B cell (primary cell): ENCODE data around the gene TP53TG5. TPM values are rescaled to one million over a fixed set of nuclear protein-coding genes. Genes with fewer than 3 reads are reported as not detected.

ENCODE experiments used
- ATAC-seq: fragments of 200-7000 bp; cut with Tn5 transposase; one replicate; pipeline ENCODE4 v1.10.0; 2021; ENCODE audit warnings: low read depth, mild to moderate bottlenecking, moderate number of reproducible peaks, moderate library complexity
- CTCF ChIA-PET: fragments of 350-600 bp; sonication (Branson Sonifier 250); formaldehyde crosslinking; loops from one replicate; lab custom pipeline; 2021; ENCODE audit warnings: antibody characterized with exemption, inconsistent platforms; lab: Charles Lee
- POLR2A ChIA-PET: fragments of 350-600 bp; sonication (Branson Sonifier 250); formaldehyde crosslinking; loops from one replicate; lab custom pipeline; 2021; ENCODE audit warnings: antibody characterized with exemption; lab: Charles Lee
- DNase-seq: peaks from one replicate; pipeline ENCODE4 v3.0.0; 2013
- H2AFZ ChIP-seq: 2 replicates; pipeline ENCODE4 v1.6.1; 2012; ENCODE audit warnings: mild to moderate bottlenecking, low read depth, low read length; ENCODE audit not compliant: insufficient read depth, poor library complexity, severe bottlenecking
- H3K27ac ChIP-seq, 2 donors: 1 replicate in 1 of 2; 2 replicates in 1 of 2; pipeline ENCODE4 v1.5.1; 2012 to 2013; ENCODE audit warnings: low read length in 2 of 2, mild to moderate bottlenecking in 2 of 2, moderate library complexity in 1 of 2
- H3K27me3 ChIP-seq, 4 experiments: fragments of 200-600 bp in 1 of 4; sonication (generic) in 1 of 4; replicated peaks in 1 of 4; 1 replicate in 2 of 4; 2 replicates in 2 of 4; pipeline versions ENCODE4 v1.6.1 to v1.7.0; 2013 to 2016; ENCODE audit warnings: low read length in 3 of 4, mild to moderate bottlenecking in 2 of 4, mixed read lengths in 1 of 4, moderate library complexity in 1 of 4; ENCODE audit not compliant: insufficient read depth in 4 of 4, control insufficient read depth in 3 of 4; ENCODE audit errors: control extremely low read depth in 1 of 4
- H3K36me3 ChIP-seq, 2 experiments: replicated peaks in 1 of 2; 1 replicate in 1 of 2; 2 replicates in 1 of 2; pipeline versions ENCODE4 v1.6.1 to v1.7.1; 2013; ENCODE audit warnings: low read length in 1 of 2; ENCODE audit not compliant: insufficient read depth in 2 of 2, control insufficient read depth in 1 of 2; ENCODE audit errors: control extremely low read depth in 1 of 2, extremely low read depth in 1 of 2
- H3K4me1 ChIP-seq, 2 donors: fragments of 200-600 bp in 1 of 2; sonication (generic) in 1 of 2; 1 replicate in 1 of 2; 2 replicates in 1 of 2; pipeline versions ENCODE4 v1.5.1 to v1.6.1; 2013 to 2017; ENCODE audit warnings: low read length in 2 of 2; ENCODE audit not compliant: control insufficient read depth in 2 of 2, insufficient read depth in 2 of 2
- H3K4me2 ChIP-seq: replicated peaks from 2 replicates; pipeline ENCODE3; 2012; ENCODE audit warnings: mild to moderate bottlenecking, low read depth, low read length; ENCODE audit not compliant: poor library complexity, severe bottlenecking
- H3K4me3 ChIP-seq, 5 experiments: fragments of 200-600 bp in 1 of 5; sonication (generic) in 1 of 5; 1 replicate in 3 of 5; 2 replicates in 2 of 5; pipeline versions ENCODE4 v1.5.1 to v1.7.0; 2011 to 2016; ENCODE audit warnings: low read length in 4 of 5, mild to moderate bottlenecking in 4 of 5, low read depth in 2 of 5, control low read depth in 1 of 5, moderate library complexity in 1 of 5; ENCODE audit not compliant: insufficient read depth in 1 of 5; ENCODE audit errors: control extremely low read depth in 1 of 5, extremely low read depth in 1 of 5
- H3K79me2 ChIP-seq: fragments of 200-600 bp; sonication (generic); one replicate; pipeline ENCODE4 v1.6.0; 2016; ENCODE audit warnings: low read length; ENCODE audit not compliant: control insufficient read depth, insufficient read depth
- H3K9ac ChIP-seq: fragments of 200-600 bp; sonication (generic); 2 replicates; pipeline ENCODE4 v1.6.1; 2017; ENCODE audit warnings: mild to moderate bottlenecking, low read length, moderate library complexity
- H3K9me3 ChIP-seq, 3 donors: one replicate each; pipeline versions ENCODE4 v1.6.1 to v1.7.1; 2013; ENCODE audit warnings: low read length in 2 of 3; ENCODE audit not compliant: control insufficient read depth in 2 of 3, insufficient read depth in 1 of 3; ENCODE audit errors: control extremely low read depth in 1 of 3
- H4K20me1 ChIP-seq: 2 replicates; pipeline ENCODE4 v1.6.0; 2012; ENCODE audit warnings: mild to moderate bottlenecking, low read length; ENCODE audit not compliant: insufficient read depth, control insufficient read depth, poor library complexity, severe bottlenecking
- H3K27ac Mint-ChIP-seq: one replicate; pipeline ENCODE4 v1.8.0; 2021; ENCODE audit warnings: mixed read lengths
- H3K27me3 Mint-ChIP-seq: one replicate; pipeline ENCODE4 v1.8.0; 2021; ENCODE audit warnings: mixed read lengths
- H3K4me1 Mint-ChIP-seq: one replicate; pipeline ENCODE4 v1.8.0; 2021; ENCODE audit warnings: mixed read lengths
- H3K4me3 Mint-ChIP-seq: one replicate; pipeline ENCODE4 v1.8.0; 2021; ENCODE audit warnings: mixed read lengths
- H3K9me3 Mint-ChIP-seq: one replicate; pipeline ENCODE4 v1.8.0; 2022; ENCODE audit warnings: mixed read lengths; ENCODE audit not compliant: insufficient read depth
- CTCF ChIP-seq: fragments of 200-600 bp; IDR thresholded peaks from one replicate; pipeline ENCODE4 v1.8.0; 2022; ENCODE audit warnings: antibody characterized with exemption, mild to moderate bottlenecking
- EZH2 ChIP-seq: IDR thresholded peaks from 2 replicates; pipeline ENCODE4 v1.6.1; 2012; ENCODE audit warnings: borderline replicate concordance, low read depth, mild to moderate bottlenecking, moderate library complexity, low read length; ENCODE audit not compliant: insufficient read depth, poor library complexity, severe bottlenecking
- WGBS: methylation state at CpG from one replicate; pipeline ENCODE4 v1.1.5; 2013; ENCODE audit warnings: missing lambda C conversion rate; ENCODE audit not compliant: insufficient coverage; 5-methylcytosine and 5-hydroxymethylcytosine counted together
- intact Hi-C: fragments of 100-400 bp; cut with micrococcal nuclease; formaldehyde crosslinking; loops from one replicate; pipeline ENCODE4 v1.10.0; 2022
- polyA plus RNA-seq: library from polyadenylated mRNA; depleted of rRNA; stranded (reverse); fragments of >200 nt; gene quantifications from 2 replicates; pipeline ENCODE4 v1.2.3, GENCODE V29; 2012
- total RNA-seq, 2 donors: library from RNA; stranded (reverse); fragments of 120-200 nt in 1 of 2; gene quantifications; 1 replicate in 1 of 2; 2 replicates in 1 of 2; pipeline versions ENCODE4 v1.2.3 to v1.2.4, GENCODE V29; 2013 to 2022

TP53TG5 gene
- total and polyA plus RNA-seq, 2 donors (not counting 1 experiment from before 2014, with no cell fraction given): not detected

DNA sequence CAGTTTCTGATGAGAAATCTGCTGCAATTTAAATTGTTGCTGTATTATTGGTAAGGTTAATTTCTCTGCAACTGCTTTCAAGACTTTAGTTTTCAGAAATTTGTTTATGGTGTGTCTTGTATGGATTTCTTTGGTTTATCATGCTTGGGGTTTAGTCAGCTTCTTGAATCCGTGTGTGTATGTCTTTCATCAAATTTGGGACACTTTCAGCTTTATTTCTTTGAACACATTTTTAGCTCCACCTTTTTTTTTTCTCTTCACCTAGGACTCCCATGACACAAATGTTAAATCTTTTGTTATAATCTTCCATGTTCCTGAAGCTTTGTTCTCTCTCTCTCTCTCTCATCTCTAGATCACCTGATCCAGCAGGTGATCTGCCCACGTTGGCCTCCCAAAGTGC, 13.4 kb upstream of the TP53TG5 start:
- H3K4me2 ChIP-seq: no peak overlapping the region
- H3K27ac Mint-ChIP-seq: no peak overlapping the region
- H2AFZ ChIP-seq: no peak overlapping the region
- no peaks in the 10 kb centered on the region for H3K27me3 Mint-ChIP-seq
- intact Hi-C loops: no loop called here
- H3K9ac ChIP-seq: no peak overlapping the region
- no peaks in the 10 kb centered on the region for H3K4me1 ChIP-seq
- WGBS: no CpG with 5 or more reads among the region's 2 CpGs
- H3K9me3 Mint-ChIP-seq: no peaks in the 10 kb centered on the region
- DNase-seq (no peak), ATAC-seq (no peak)
- H3K27me3 ChIP-seq: no peaks in the 10 kb centered on the region
- no peak overlapping the region for H3K4me3 Mint-ChIP-seq
- no peak for TF ChIP-seq CTCF
- no peak for TF ChIP-seq EZH2
- no peak overlapping the region for H3K4me3 ChIP-seq
- H3K79me2 ChIP-seq: peaks cover 27% of the 10 kb centered on the region
- H3K36me3 ChIP-seq: peaks cover 0 to 6% of the 10 kb centered on the region in 2 experiments
- no peaks in the 10 kb centered on the region for H4K20me1 ChIP-seq
- H3K27ac ChIP-seq: no peak overlapping the region
- peaks cover 9% of the 10 kb centered on the region for H3K4me1 Mint-ChIP-seq
- peaks cover 0 to 3% (median 0%) of the 10 kb centered on the region in 3 donors for H3K9me3 ChIP-seq
- POLR2A ChIA-PET: no interaction called here
- CTCF ChIA-PET: interaction anchor here (0.6 to 1.3 kb wide), 2 partner anchors 13 to 22 kb away, joined by 3 read pairs; no protein-coding TSS in a partner anchor

DNA sequence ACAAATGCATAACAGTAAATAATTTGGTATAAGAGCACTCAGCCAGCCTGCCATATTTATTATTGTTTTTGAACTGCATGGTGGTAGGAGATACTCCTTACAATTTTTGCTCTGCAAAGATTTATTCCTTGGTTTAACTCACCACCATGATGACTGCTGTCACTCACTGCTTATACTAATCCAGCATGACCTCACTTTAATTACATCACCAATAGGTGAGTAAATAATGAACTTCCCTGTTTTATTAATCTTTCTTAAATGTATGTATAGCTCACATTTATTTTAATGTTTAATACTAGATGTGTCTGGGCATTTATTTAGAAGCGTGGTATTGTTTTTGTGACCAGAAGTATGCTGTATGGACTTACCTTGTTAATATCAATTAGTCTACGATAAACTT, 12.8 kb upstream of the TP53TG5 start:
- Histone ChIP-seq H3K27me3 (no peaks in the 10 kb centered on the region), H3K9me3 (peaks cover 0 to 3% (median 0%) of the 10 kb centered on the region in 3 donors), H3K27ac (no peak overlapping the region), H4K20me1 (no peaks in the 10 kb centered on the region), H3K4me3 (no peak overlapping the region), H3K36me3 (peaks cover 0 to 6% of the 10 kb centered on the region in 2 experiments), H2AFZ (no peak overlapping the region), H3K79me2 (peaks cover 27% of the 10 kb centered on the region), H3K4me2 (no peak overlapping the region), H3K9ac (no peak overlapping the region), H3K4me1 (no peaks in the 10 kb centered on the region)
- ATAC-seq (no peak), DNase-seq (no peak)
- intact Hi-C loops: no loop called here
- Mint-ChIP-seq H3K27me3 (no peaks in the 10 kb centered on the region), H3K27ac (no peak overlapping the region), H3K9me3 (no peaks in the 10 kb centered on the region), H3K4me3 (no peak overlapping the region), H3K4me1 (peaks cover 9% of the 10 kb centered on the region)
- POLR2A ChIA-PET: no interaction called here
- CTCF ChIA-PET: interaction anchor here (1.3 kb wide), 1 partner anchor 22 kb away, joined by 3 read pairs; no protein-coding TSS in a partner anchor
- TF ChIP-seq CTCF: no peak
- TF ChIP-seq EZH2: no peak
- no CpG with 5 or more reads among the region's 2 CpGs for WGBS
